ENCODE data around the gene THSD7A.
A peak's percentile ranks its signal among the peaks of the same experiment; 100 is the strongest.

The THSD7A gene

GRCh38 chr7:11775401-11775800 is 56.6 kb downstream of the THSD7A start:
- no peak overlapping the region for H3K27ac ChIP-seq
- H2AFZ ChIP-seq: no peak overlapping the region
- no peaks in the 10 kb centered on the region for H3K36me3 ChIP-seq (ENCODE audit: control insufficient read depth, insufficient read depth, low read length)
- no peak overlapping the region for H3K4me2 ChIP-seq (ENCODE audit: low read length)
- TF ChIP-seq, protein P1, sequence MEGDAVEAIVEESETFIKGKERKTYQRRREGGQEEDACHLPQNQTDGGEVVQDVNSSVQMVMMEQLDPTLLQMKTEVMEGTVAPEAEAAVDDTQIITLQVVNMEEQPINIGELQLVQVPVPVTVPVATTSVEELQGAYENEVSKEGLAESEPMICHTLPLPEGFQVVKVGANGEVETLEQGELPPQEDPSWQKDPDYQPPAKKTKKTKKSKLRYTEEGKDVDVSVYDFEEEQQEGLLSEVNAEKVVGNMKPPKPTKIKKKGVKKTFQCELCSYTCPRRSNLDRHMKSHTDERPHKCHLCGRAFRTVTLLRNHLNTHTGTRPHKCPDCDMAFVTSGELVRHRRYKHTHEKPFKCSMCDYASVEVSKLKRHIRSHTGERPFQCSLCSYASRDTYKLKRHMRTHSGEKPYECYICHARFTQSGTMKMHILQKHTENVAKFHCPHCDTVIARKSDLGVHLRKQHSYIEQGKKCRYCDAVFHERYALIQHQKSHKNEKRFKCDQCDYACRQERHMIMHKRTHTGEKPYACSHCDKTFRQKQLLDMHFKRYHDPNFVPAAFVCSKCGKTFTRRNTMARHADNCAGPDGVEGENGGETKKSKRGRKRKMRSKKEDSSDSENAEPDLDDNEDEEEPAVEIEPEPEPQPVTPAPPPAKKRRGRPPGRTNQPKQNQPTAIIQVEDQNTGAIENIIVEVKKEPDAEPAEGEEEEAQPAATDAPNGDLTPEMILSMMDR (IDR thresholded peaks at IDR 0.05): no peak
- peaks cover 5% of the 10 kb centered on the region for H3K79me2 ChIP-seq
- H3K4me3 ChIP-seq (ENCODE audit: low read depth, low read length): no peak overlapping the region
- H3K4me1 ChIP-seq: peaks cover 2% of the 10 kb centered on the region
- H3K9me3 ChIP-seq (ENCODE audit: control insufficient read depth, low read length): no peaks in the 10 kb centered on the region
- H3K9ac ChIP-seq: no peak overlapping the region
- no peaks in the 10 kb centered on the region for H3K27me3 ChIP-seq (ENCODE audit: control insufficient read depth, insufficient read depth, low read length)

- Histone ChIP-seq H3K9me3 (ENCODE audit: control insufficient read depth, low read length) (no peaks in the 10 kb centered on the region), H3K27ac (no peak overlapping the region), H3K4me1 (no peaks in the 10 kb centered on the region), H2AFZ (no peak overlapping the region), H3K4me3 (ENCODE audit: low read depth, low read length) (no peak overlapping the region), H3K4me2 (ENCODE audit: low read length) (no peak overlapping the region), H3K36me3 (ENCODE audit: control insufficient read depth, insufficient read depth, low read length) (no peaks in the 10 kb centered on the region), H3K79me2 (peaks cover 5% of the 10 kb centered on the region), H3K9ac (no peak overlapping the region), H3K27me3 (ENCODE audit: control insufficient read depth, insufficient read depth, low read length) (no peaks in the 10 kb centered on the region)
- TF ChIP-seq, protein P1 (IDR thresholded peaks at IDR 0.05): no peak
These were observed 63.7 kb downstream of the THSD7A start for GRCh38 chr7:11768263-11768662.

GRCh38 chr7:11767148-11767547 is 64.8 kb downstream of the THSD7A start:
- TF ChIP-seq, protein P1 (IDR thresholded peaks at IDR 0.05): no peak
- H3K36me3 ChIP-seq (ENCODE audit: control insufficient read depth, insufficient read depth, low read length): no peaks in the 10 kb centered on the region
- H3K4me1 ChIP-seq: no peaks in the 10 kb centered on the region
- no peaks in the 10 kb centered on the region for H3K9me3 ChIP-seq (ENCODE audit: control insufficient read depth, low read length)
- no peak overlapping the region for H2AFZ ChIP-seq
- no peak overlapping the region for H3K4me2 ChIP-seq (ENCODE audit: low read length)
- no peaks in the 10 kb centered on the region for H3K27me3 ChIP-seq (ENCODE audit: control insufficient read depth, insufficient read depth, low read length)
- H3K4me3 ChIP-seq (ENCODE audit: low read depth, low read length): no peak overlapping the region
- H3K9ac ChIP-seq: no peak overlapping the region
- no peak overlapping the region for H3K27ac ChIP-seq
- peaks cover 3% of the 10 kb centered on the region for H3K79me2 ChIP-seq

DNA sequence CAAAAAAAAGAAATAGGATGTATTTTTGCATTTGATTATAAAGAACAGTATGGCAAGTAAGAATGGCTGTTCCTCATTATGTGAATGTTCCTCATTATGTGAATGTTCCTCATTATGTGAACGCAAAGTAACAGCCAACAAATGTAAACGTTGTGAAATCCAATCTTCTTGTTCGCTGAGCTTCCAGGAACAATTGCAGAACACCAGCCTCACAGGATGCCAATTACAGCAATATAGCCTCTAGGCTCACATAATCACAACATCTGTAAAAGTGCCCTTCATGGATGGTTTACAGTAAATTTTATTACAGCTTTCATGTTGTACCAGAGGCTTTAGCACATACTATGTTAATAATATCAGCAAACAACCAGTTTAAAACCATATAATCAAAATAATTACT is 71.6 kb downstream of the THSD7A start:
- Histone ChIP-seq H3K27me3 (ENCODE audit: control insufficient read depth, insufficient read depth, low read length) (no peaks in the 10 kb centered on the region), H3K4me3 (ENCODE audit: low read depth, low read length) (no peak overlapping the region), H3K36me3 (ENCODE audit: control insufficient read depth, insufficient read depth, low read length) (no peaks in the 10 kb centered on the region), H3K9ac (no peak overlapping the region), H3K4me1 (peaks cover 14% of the 10 kb centered on the region), H3K4me2 (ENCODE audit: low read length) (no peak overlapping the region), H3K79me2 (no peaks in the 10 kb centered on the region), H3K9me3 (ENCODE audit: control insufficient read depth, low read length) (no peaks in the 10 kb centered on the region), H2AFZ (peak overlapping the region; percentile 17), H3K27ac (no peak overlapping the region)
- TF ChIP-seq, protein P1 (IDR thresholded peaks at IDR 0.05): no peak

GRCh38 chr7:11758627-11759111 is 73.3 kb downstream of the THSD7A start:
- Histone ChIP-seq H3K4me3 (ENCODE audit: low read depth, low read length) (no peak overlapping the region), H3K4me2 (ENCODE audit: low read length) (no peak overlapping the region), H3K79me2 (no peaks in the 10 kb centered on the region), H3K36me3 (ENCODE audit: control insufficient read depth, insufficient read depth, low read length) (no peaks in the 10 kb centered on the region), H3K9ac (no peak overlapping the region), H2AFZ (peak overlapping the region; percentile 19), H3K27ac (no peak overlapping the region), H3K9me3 (ENCODE audit: control insufficient read depth, low read length) (no peaks in the 10 kb centered on the region), H3K27me3 (ENCODE audit: control insufficient read depth, insufficient read depth, low read length) (no peaks in the 10 kb centered on the region), H3K4me1 (peaks cover 14% of the 10 kb centered on the region)
- TF ChIP-seq, protein P1 (IDR thresholded peaks at IDR 0.05): no peak

All from parathyroid adenoma (tissue), 2 donors.